CD14-positive monocyte (primary cell): ENCODE results near the gene EGR1. TPM values are rescaled to one million over a fixed set of nuclear protein-coding genes. Genes with fewer than 3 reads are reported as not detected.

Experiments
- DNase-seq, 3 donors: peaks; one replicate each; pipeline ENCODE4 v3.0.0-alpha.2; 2011 to 2022
- H2AFZ ChIP-seq: 2 replicates; pipeline ENCODE4 v1.6.0; 2012; ENCODE audit warnings: mild to moderate bottlenecking, low read depth, low read length, inconsistent platforms; ENCODE audit not compliant: insufficient read depth, poor library complexity, severe bottlenecking
- H3K27ac ChIP-seq, 2 donors: 1 replicate in 1 of 2; 2 replicates in 1 of 2; pipeline ENCODE4 v1.5.1; 2012 to 2013; ENCODE audit warnings: low read length in 2 of 2, control low read depth in 1 of 2, inconsistent platforms in 1 of 2, low read depth in 1 of 2, mild to moderate bottlenecking in 1 of 2
- H3K27me3 ChIP-seq, 2 donors: one replicate each; pipeline versions ENCODE4 v1.6.0 to v1.6.1; 2011 to 2013; ENCODE audit warnings: low read length in 2 of 2; ENCODE audit not compliant: control insufficient read depth in 2 of 2, insufficient read depth in 2 of 2
- H3K36me3 ChIP-seq, 2 donors: replicated peaks in 1 of 2; 1 replicate in 1 of 2; 2 replicates in 1 of 2; pipeline versions ENCODE4 v1.5.1 to v1.6.1; 2012 to 2013; ENCODE audit warnings: low read length in 2 of 2, control low read depth in 1 of 2, inconsistent platforms in 1 of 2, mild to moderate bottlenecking in 1 of 2; ENCODE audit not compliant: insufficient read depth in 2 of 2, control insufficient read depth in 1 of 2
- H3K4me1 ChIP-seq, 2 donors: 1 replicate in 1 of 2; 2 replicates in 1 of 2; pipeline versions ENCODE4 v1.5.1 to v1.6.1; 2012 to 2013; ENCODE audit warnings: low read length in 2 of 2, control low read depth in 1 of 2, inconsistent platforms in 1 of 2, mild to moderate bottlenecking in 1 of 2, moderate library complexity in 1 of 2; ENCODE audit not compliant: insufficient read depth in 2 of 2, control insufficient read depth in 1 of 2
- H3K4me2 ChIP-seq: replicated peaks from 2 replicates; pipeline ENCODE3; 2012; ENCODE audit warnings: low read length, moderate library complexity, mild to moderate bottlenecking; ENCODE audit not compliant: poor library complexity, severe bottlenecking; ENCODE audit errors: extremely low read depth
- H3K4me3 ChIP-seq, 3 experiments: fragments of 200-600 bp in 1 of 3; sonication (generic) in 1 of 3; replicated peaks in 1 of 3; 1 replicate in 2 of 3; 2 replicates in 1 of 3; pipeline ENCODE4 v1.5.1; 2011 to 2013; ENCODE audit warnings: low read length in 3 of 3, mild to moderate bottlenecking in 3 of 3, control low read depth in 2 of 3, low read depth in 2 of 3, inconsistent platforms in 1 of 3, moderate library complexity in 1 of 3
- H3K79me2 ChIP-seq: 2 replicates; pipeline ENCODE4 v1.6.0; 2012; ENCODE audit warnings: mild to moderate bottlenecking, control low read depth, inconsistent platforms, low read length, moderate library complexity; ENCODE audit not compliant: insufficient read depth
- H3K9ac ChIP-seq: 2 replicates; pipeline ENCODE4 v1.6.0; 2017; ENCODE audit warnings: low read length, mild to moderate bottlenecking; ENCODE audit not compliant: insufficient read depth, poor library complexity, severe bottlenecking
- H3K9me3 ChIP-seq, 2 donors: replicated peaks in 1 of 2; 1 replicate in 1 of 2; 2 replicates in 1 of 2; pipeline versions ENCODE4 v1.5.1 to v1.6.1; 2012 to 2013; ENCODE audit warnings: low read length in 2 of 2, control low read depth in 1 of 2; ENCODE audit not compliant: control insufficient read depth in 1 of 2, insufficient read depth in 1 of 2
- H4K20me1 ChIP-seq: 2 replicates; pipeline ENCODE4 v1.6.0; 2012; ENCODE audit warnings: mild to moderate bottlenecking, low read length, control low read depth, moderate library complexity; ENCODE audit not compliant: insufficient read depth
- H3K27ac Mint-ChIP-seq, 7 donors: one replicate each; pipeline ENCODE4 v1.8.0; 2020; ENCODE audit warnings: mild to moderate bottlenecking in 7 of 7, mixed read lengths in 7 of 7, moderate library complexity in 6 of 7, inconsistent platforms in 2 of 7
- H3K27me3 Mint-ChIP-seq, 3 donors: one replicate each; pipeline ENCODE4 v1.8.0; 2021 to 2022; ENCODE audit warnings: low read depth in 3 of 3, mild to moderate bottlenecking in 3 of 3, mixed read lengths in 3 of 3, moderate library complexity in 3 of 3, inconsistent platforms in 1 of 3
- H3K36me3 Mint-ChIP-seq, 2 donors: one replicate each; pipeline ENCODE4 v1.8.0; 2020; ENCODE audit warnings: mixed read lengths in 2 of 2, inconsistent platforms in 1 of 2, mild to moderate bottlenecking in 1 of 2
- H3K4me1 Mint-ChIP-seq: one replicate; pipeline ENCODE4 v1.8.0; 2020; ENCODE audit warnings: mild to moderate bottlenecking, mixed read lengths
- H3K4me3 Mint-ChIP-seq, 2 donors: one replicate each; pipeline ENCODE4 v1.8.0; 2020; ENCODE audit warnings: mild to moderate bottlenecking in 2 of 2, mixed read lengths in 2 of 2, moderate library complexity in 1 of 2
- H3K9me3 Mint-ChIP-seq, 7 donors: one replicate each; pipeline ENCODE4 v1.8.0; 2020 to 2022; ENCODE audit warnings: mixed read lengths in 7 of 7, mild to moderate bottlenecking in 6 of 7, moderate library complexity in 6 of 7, inconsistent platforms in 2 of 7
- WGBS: methylation state at CpG from one replicate; pipeline ENCODE4 v1.1.5; 2013; ENCODE audit warnings: missing lambda C conversion rate; ENCODE audit not compliant: insufficient coverage; 5-methylcytosine and 5-hydroxymethylcytosine counted together
- intact Hi-C, 2 donors: fragments of 100-400 bp; cut with micrococcal nuclease; formaldehyde crosslinking; loops; one replicate each; pipeline versions ENCODE4 v1.15.0 to v1.15.1; 2023
- polyA plus RNA-seq, 3 donors: library from polyadenylated mRNA; depleted of rRNA in 1 of 3; unstranded in 2 of 3; stranded (reverse) in 1 of 3; fragments of 300-500 nt in 2 of 3; fragments of >200 nt in 1 of 3; fragmentation: Illumina TruSeq in 2 of 3; gene quantifications; 1 replicate in 2 of 3; 2 replicates in 1 of 3; pipeline ENCODE4 v1.2.3, GENCODE V29; 2012 to 2021
- TF ChIP-seq, protein P1 (sequence below): fragments of 200-600 bp; IDR thresholded peaks from one replicate; pipeline ENCODE4 v1.8.0; 2022; ENCODE audit warnings: antibody characterized with exemption, mild to moderate bottlenecking

EGR1 gene
- polyA plus RNA-seq, 3 donors, result 8.4 to 105 (median 16.9) TPM

DNA sequence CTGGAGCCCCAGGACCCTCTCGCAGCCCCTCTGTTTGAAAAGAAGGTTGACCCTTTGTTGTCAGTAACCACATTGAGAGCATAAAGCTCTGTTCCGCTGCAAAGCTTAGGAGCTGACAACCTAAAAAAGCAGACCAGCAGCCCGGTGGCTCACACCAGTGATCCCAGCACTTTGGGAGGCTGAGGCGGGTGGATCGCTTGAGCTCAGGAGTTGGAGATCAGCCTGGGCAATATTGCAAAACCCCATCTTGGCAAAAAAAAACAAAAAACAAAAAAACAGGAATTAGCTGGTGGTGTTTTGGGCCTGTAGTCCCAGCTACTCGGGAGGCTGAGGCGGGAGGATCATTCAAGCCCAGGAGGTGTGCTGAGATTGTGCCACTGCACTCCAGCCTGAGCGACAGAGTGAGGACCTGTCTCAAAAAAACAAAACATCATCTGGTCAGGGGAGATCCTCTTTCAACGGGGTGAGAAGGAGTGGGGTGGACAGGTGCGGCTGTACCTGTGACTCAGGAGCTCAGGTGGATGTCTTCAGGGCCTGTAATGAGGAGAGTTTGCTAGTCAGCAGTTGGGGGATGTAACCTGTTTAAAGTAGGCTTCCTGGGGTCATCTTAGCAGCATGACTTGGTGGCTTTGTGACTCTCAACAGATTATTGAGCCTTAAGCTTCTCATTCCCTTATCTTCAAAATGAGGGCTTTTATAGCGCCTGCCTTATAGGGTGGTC is 27.1 kb upstream of the EGR1 start:
- Histone ChIP-seq H3K36me3 (peaks cover 37 to 50% of the 10 kb centered on the region in 2 donors), H4K20me1 (peaks cover 27% of the 10 kb centered on the region), H3K79me2 (no peaks in the 10 kb centered on the region), H3K27me3 (peaks cover 0 to 27% of the 10 kb centered on the region in 2 donors), H3K9me3 (no peaks in the 10 kb centered on the region), H3K4me2 (peak overlapping the region; percentile 47), H3K4me3 (peak overlapping the region in 1 of 3 experiments; percentile 46), H3K27ac (no peak overlapping the region), H3K4me1 (peaks cover 10 to 14% of the 10 kb centered on the region in 2 donors), H2AFZ (no peak overlapping the region), H3K9ac (no peak overlapping the region)
- H3K36me3 Mint-ChIP-seq, result peaks cover 52 to 62% of the 10 kb centered on the region in 2 donors
- intact Hi-C loops, result no loop called here
- WGBS, result 73% methylated on average over 9 of the region's 11 CpGs
- TF ChIP-seq, protein P1, sequence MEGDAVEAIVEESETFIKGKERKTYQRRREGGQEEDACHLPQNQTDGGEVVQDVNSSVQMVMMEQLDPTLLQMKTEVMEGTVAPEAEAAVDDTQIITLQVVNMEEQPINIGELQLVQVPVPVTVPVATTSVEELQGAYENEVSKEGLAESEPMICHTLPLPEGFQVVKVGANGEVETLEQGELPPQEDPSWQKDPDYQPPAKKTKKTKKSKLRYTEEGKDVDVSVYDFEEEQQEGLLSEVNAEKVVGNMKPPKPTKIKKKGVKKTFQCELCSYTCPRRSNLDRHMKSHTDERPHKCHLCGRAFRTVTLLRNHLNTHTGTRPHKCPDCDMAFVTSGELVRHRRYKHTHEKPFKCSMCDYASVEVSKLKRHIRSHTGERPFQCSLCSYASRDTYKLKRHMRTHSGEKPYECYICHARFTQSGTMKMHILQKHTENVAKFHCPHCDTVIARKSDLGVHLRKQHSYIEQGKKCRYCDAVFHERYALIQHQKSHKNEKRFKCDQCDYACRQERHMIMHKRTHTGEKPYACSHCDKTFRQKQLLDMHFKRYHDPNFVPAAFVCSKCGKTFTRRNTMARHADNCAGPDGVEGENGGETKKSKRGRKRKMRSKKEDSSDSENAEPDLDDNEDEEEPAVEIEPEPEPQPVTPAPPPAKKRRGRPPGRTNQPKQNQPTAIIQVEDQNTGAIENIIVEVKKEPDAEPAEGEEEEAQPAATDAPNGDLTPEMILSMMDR, result no peak
- no peak for DNase-seq
- H3K4me1 Mint-ChIP-seq, result peaks cover 16% of the 10 kb centered on the region
- H3K27ac Mint-ChIP-seq, result peak overlapping the region in 1 of 7 donors; percentile 17
- peaks cover 0 to 5% (median 0%) of the 10 kb centered on the region in 7 donors for H3K9me3 Mint-ChIP-seq
- H3K27me3 Mint-ChIP-seq, result peaks cover 22 to 41% (median 25%) of the 10 kb centered on the region in 3 donors
- peak overlapping the region; percentile 41 to 84 for H3K4me3 Mint-ChIP-seq

DNA sequence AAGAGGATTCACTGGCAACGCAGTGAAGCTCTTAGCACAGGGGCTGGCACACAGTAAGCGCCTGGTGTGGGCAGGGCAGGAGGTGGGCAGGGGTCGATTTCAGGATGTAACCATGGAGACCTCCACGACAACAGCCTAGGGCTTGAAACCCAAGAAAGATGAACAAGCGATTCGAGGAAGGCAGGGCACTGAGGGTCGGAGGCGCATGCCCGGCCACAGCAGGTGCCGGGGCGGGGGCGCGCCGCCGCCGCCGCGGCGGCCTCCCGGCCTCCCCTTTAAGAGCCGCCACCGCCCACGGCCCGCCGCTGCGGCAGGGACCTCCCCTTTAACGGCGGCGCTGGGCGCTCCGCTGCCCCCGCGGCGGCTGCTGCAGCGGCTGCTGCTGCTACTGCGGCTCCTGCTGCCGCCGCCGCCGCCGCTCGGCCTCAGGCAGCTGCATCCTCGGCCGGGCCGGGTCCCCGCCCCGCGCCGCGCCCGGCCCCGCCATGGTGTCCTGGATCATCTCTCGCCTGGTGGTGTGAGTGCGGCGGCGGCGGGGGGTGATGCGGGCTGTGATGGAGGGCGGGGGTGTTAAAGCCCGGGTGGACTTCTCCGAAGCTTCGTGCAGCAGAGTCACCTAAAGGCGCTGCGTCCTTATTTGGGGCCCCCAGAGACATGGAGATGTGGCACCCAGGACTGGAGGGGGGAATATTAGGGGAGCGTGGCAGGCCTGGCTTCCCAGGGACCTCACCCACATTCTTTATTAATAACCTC is 26.4 kb upstream of the EGR1 start, which contains the start of gene REEP2:
REEP2 (plus strand) TSS at position 334 of the 753 bp plus-strand sequence; CDS start at position 486, 152 bp downstream.
- Mint-ChIP-seq H3K9me3 (peaks cover 0 to 5% (median 0%) of the 10 kb centered on the region in 7 donors), H3K27ac (peak within 1 kb of the TSS in 3 of 7 donors; percentile 18 to 67 (median 53)), H3K4me1 (peaks cover 16% of the 10 kb centered on the region), H3K4me3 (peak within 1 kb of the TSS; percentile 53 to 84), H3K27me3 (peaks cover 22 to 41% (median 25%) of the 10 kb centered on the region in 3 donors), H3K36me3 (peaks cover 44 to 54% of the 10 kb centered on the region in 2 donors)
- H3K9ac ChIP-seq, result no peak within 1 kb of the TSS
- H3K9me3 ChIP-seq, result no peaks in the 10 kb centered on the region
- H3K4me1 ChIP-seq, result peaks cover 10 to 14% of the 10 kb centered on the region in 2 donors
- H3K79me2 ChIP-seq, result no peaks in the 10 kb centered on the region
- H2AFZ ChIP-seq, result no peak within 1 kb of the TSS
- H3K36me3 ChIP-seq, result peaks cover 29 to 42% of the 10 kb centered on the region in 2 donors
- whole genome bisulfite sequencing, result under 1% methylated on average over 56 of the region's 65 CpGs
- H3K4me3 ChIP-seq, result peak within 1 kb of the TSS in 1 of 3 experiments; percentile 46
- DNase-seq, result no peak
- H3K4me2 ChIP-seq, result peak within 1 kb of the TSS; percentile 47
- TF ChIP-seq, protein P1, result no peak
- peaks cover 27% of the 10 kb centered on the region for H4K20me1 ChIP-seq
- intact Hi-C loops, result no loop called here
- H3K27ac ChIP-seq, result no peak within 1 kb of the TSS
- peaks cover 0 to 27% of the 10 kb centered on the region in 2 donors for H3K27me3 ChIP-seq
